GM18508 (cell line): ENCODE measurements around the gene SON.
"Not testable (repeated sequence)": the region's sequence is repeated elsewhere in the genome, so short reads cannot be mapped to it uniquely, and the experiment has no call there.

Experiments used
- ATAC-seq: cut with Tn5 transposase; IDR thresholded peaks from one replicate; pipeline ENCODE4 v1.9.1; 2021; ENCODE audit warnings: moderate number of reproducible peaks; ENCODE audit not compliant: insufficient read depth, unreplicated experiment

The SON gene

GRCh38 chr21:33562389-33562788, 19.6 kb downstream of the SON start:
- no peak for ATAC-seq

DNA sequence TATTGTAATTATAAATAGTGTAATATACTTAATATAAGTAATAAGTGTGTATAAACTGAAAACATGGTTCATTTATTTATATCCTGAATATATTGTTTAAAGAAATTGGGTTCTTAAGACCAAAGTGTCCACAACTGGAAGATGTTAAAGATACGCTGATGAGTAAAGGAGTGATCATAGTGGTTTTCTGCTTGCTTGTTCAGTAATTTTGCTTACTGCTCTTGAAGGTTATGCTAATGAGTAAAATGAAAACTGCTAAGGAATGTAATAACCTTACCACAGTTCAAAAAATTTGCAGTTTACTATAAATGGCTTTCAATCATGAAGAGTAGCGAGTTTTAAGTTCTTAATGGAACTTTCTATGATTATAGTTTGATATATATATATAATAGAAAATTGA, 23.7 kb downstream of the SON start:
- ATAC-seq, result no peak

GRCh38 chr21:33567914-33568313, 25.1 kb downstream of the SON start:
- no peak for ATAC-seq

DNA sequence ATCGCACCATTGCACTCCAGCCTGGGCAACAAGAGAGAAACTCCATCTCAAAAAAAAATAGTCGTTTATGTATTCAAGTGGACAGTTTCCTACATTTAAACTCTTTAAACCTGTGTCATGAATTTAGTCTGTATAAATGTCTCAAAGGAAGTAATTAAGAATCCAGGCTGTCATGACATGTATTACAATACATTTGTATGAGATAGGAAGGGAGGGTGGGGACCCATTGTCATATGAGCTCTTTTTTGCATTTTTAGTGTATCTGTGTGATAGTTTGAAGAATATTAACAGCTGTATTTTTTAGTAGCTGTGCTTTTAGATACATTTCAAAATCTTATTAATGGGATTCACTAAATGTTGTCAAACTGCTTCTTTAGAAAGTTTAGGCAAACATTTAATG, 25.6 kb downstream of the SON start:
- ATAC-seq, result no peak

GRCh38 chr21:33569991-33570390, 27.2 kb downstream of the SON start:
- ATAC-seq, result no peak

GRCh38 chr21:33572350-33572749, 29.5 kb downstream of the SON start:
- no peak for ATAC-seq

GRCh38 chr21:33576741-33577141, 33.9 kb downstream of the SON start:
- ATAC-seq, result not testable (repeated sequence)

- no peak for ATAC-seq
Observed at GRCh38 chr21:33578214-33578613, 35.4 kb downstream of the SON start.

DNA sequence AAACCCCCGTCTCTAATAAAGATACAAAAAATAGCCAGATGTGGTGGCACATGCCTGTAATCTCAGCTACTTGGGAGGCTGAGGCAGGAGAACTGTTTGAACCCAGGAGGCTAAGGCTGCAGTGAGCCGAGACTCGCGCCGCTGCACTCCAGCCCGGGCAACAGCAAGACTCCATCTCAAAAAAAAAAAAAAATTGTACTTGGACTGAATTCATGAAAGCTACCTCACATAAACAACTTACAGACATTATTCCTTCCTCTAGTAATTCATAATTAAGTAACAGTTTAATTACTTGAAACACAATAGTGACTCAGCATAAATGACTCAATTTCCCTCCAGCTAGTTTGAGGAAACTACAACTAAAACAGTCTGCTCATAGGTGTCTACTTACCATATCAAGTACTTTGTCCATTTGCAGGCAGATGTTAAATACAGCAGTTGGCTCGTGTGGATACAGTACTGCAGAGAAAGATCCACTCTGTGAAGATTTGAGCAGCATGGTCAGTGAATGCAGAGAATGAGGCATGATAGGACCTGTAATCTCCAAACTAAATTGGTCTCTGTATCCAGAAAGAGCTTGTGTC, 36.2 kb downstream of the SON start:
- no peak for ATAC-seq

DNA sequence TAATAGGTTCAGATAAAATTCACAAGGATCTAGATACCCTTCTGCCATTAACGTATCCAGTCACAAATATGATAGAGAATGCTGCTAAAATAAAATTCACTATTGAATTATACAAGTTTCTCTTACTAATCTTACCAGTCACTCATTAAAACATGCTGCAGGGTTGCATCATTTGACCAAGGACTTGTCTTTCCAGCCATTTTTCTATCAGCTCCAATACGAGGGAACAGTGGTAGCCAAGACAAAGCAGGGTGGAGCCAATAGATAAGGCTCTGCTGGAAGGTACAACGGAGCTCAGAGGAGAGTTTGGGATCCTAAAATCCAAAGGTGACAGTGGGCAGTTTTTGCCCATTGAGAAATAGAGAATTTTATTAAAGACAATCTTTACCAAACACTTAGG, 41.6 kb downstream of the SON start:
- ATAC-seq, result no peak

DNA sequence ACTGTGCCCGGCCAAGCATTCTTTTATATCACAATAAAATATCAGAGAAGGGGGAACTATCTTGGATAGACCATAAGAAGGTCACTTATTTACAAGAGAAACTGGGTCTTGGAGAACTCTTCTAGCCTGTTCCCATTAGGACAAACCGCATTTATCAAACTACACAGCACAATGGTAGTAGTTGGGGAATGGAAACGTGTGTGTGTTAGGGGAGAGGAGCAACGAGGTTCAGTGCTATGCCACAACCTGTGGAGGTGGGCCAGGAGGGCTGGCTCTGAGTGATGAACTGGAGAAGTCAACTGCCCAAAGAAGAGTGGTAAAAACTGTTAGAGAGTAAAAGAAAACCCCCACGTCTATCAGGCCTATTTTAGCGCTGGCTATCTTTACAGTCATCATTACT, 44.1 kb downstream of the SON start:
- no peak for ATAC-seq

DNA sequence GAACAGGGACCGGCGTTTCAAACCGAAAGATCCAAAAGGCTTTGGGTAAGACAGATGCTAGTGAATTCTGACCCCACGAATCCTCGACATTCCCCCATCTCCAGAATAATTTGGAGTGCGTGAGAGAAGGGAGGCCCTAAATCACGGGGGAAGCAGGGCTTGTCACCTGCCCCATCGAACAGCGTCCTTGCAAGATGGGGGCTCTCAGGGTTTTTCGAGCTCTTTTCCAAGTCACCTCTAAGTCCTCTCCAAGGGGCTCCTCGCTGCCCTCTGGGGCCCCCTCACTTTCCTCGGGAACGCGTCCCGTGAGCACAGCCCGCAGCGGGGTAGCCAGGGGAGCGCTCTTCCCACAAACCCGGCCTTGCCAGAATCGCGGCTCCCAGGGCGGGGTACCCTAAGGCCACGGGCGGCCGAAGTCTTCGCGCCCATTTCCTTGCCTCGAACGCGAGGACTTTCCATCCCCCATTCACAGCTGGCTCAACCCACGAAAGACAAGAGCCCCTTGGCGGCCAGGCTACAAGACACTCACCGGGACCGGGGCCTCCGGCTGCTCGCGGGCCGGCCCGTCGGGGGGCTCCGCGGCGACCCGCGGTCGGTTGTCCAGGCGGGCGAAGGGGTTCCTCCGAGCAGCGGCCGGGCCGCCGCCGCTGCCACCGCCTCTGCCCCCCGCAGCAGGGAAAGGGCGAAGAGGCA, 45.1 kb downstream of the SON start:
- ATAC-seq, result no peak

GRCh38 chr21:33588485-33589335, 45.9 kb downstream of the SON start, which contains the start of gene DONSON:
TSS of gene DONSON (minus strand) at chr21:33588684. CDS start at chr21:33588641, 43 bp downstream.
- ATAC-seq, result no peak

DNA sequence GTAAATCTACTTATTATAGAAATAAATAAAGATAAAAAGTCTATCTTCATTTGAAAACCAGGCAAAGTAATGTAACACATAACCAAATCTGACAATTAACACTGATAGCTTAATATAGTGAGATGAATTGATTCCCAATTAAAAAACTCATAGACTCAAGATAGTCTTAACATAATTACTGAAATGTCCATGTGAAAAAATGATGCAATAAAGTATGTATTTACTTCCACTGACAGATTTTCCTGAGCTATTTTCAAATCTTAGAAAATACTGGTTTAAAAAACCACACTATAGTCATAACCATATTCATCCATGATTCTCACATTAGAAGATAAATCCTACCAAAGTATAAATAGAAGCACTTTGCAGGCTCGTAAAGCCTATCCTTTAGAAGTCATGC, 55.2 kb downstream of the SON start:
- no peak for ATAC-seq

- ATAC-seq, result no peak
Observed at GRCh38 chr21:33608559-33608958, 65.7 kb downstream of the SON start.

DNA sequence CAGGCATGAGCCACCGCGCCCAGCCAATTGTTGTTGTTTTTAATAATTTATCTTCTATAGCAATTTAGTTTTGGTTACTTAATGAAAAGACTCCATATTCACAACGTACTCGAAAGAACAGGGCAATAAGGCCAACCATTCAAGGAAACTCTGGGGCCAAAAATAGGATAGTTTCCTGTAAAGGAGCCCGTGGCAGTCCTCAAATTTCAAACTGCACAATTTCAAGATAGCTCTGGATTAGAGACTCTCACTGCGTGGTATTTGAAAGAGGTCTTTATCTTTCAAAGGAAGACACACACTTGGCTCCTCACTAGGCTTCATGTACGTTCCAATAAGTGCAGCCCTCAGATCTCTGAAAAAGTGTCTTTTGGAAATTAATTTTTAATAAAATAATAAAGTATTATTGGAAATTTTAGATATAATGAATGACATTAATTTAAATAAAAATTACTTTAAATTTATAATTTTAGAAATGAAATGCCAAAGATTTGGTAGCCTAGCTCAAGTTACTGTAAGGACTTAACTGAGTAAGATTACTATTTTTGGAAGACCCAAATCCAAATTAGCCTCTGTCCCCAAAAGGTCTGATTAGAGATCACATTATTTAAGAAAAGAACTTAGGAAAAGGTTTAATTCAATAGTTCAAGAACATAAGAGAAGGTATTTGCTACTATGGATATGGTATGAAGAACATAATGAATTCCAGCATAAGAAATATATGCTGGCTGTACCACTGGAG, 68.3 kb downstream of the SON start:
- no peak for ATAC-seq

- ATAC-seq, result not testable (repeated sequence)
Observed at GRCh38 chr21:33617565-33617964, 74.7 kb downstream of the SON start.

DNA sequence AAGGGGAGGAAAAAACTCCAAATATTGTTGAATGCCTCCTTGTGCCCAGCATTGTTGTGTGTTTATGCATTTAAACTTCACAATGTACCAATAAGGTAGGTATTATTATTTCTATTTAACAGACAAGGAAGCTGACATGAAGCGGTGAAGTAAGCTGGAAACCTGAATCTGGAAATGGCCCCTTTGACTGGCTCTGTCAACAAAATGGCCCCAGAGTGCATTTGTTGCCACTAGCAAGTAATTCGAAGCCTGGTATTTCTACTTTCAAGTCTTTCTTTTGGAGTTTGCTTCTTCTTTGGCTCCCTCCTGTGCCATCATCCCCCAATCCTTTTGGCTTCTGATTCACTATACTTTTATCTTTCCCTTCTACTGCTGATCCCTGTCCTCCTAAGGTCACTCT, 75.6 kb downstream of the SON start:
- no peak for ATAC-seq

- ATAC-seq, result no peak
Observed at GRCh38 chr21:33619726-33620125, 76.9 kb downstream of the SON start.

GRCh38 chr21:33622253-33622652, 79.4 kb downstream of the SON start:
- ATAC-seq, result no peak

GRCh38 chr21:33626151-33626550, 83.3 kb downstream of the SON start:
- ATAC-seq, result not testable (repeated sequence)
